H1 (cell line): ENCODE measurements around the gene SSX7. TPM values are rescaled to one million over a fixed set of nuclear protein-coding genes. Genes with fewer than 3 reads are reported as not detected.
"Not testable (repeated sequence)": the region's sequence is repeated elsewhere in the genome, so short reads cannot be mapped to it uniquely, and the experiment has no call there.

ENCODE experiments used
- CTCF ChIA-PET: fragments of 300-600 bp; sonication (Branson Sonifier 250); formaldehyde crosslinking; loops from one replicate; lab custom pipeline; 2021; ENCODE audit not compliant: partially characterized antibody; lab: Charles Lee
- POLR2A ChIA-PET: fragments of 300-600 bp; sonication (Branson Sonifier 250); formaldehyde crosslinking; loops from one replicate; lab custom pipeline; 2021; ENCODE audit warnings: inconsistent platforms; ENCODE audit not compliant: partially characterized antibody; lab: Charles Lee
- DNase-seq, 2 experiments: peaks; one replicate each; pipeline versions ENCODE4 v3.0.0 to v3.0.0-alpha.2; 2010 to 2022; ENCODE audit warnings: low spot score in 2 of 2, low read depth in 1 of 2, mixed read lengths in 1 of 2
- FAIRE-seq: peaks from 2 replicates; lab custom pipeline; 2011; peaks lifted over from hg19 to GRCh38; lab: Jason Lieb, UNC
- H2AFZ ChIP-seq: 2 replicates; pipeline ENCODE4 v1.8.1; 2012; ENCODE audit warnings: low read length, inconsistent platforms
- H2AK5ac ChIP-seq: 2 replicates; pipeline ENCODE4 v1.6.1; 2013; ENCODE audit warnings: low read depth, low read length
- H2BK120ac ChIP-seq: replicated peaks from 2 replicates; pipeline ENCODE3; 2013; ENCODE audit warnings: low read depth, low read length, inconsistent platforms
- H2BK12ac ChIP-seq: 2 replicates; pipeline ENCODE4 v1.6.1; 2013; ENCODE audit warnings: low read depth, low read length
- H2BK15ac ChIP-seq: 2 replicates; pipeline ENCODE4 v1.6.1; 2013; ENCODE audit warnings: low read length
- H2BK20ac ChIP-seq: 2 replicates; pipeline ENCODE4 v1.6.1; 2013; ENCODE audit warnings: low read length
- H2BK5ac ChIP-seq: 2 replicates; pipeline ENCODE4 v1.6.1; 2013; ENCODE audit warnings: low read depth, low read length
- H3K14ac ChIP-seq: 2 replicates; pipeline ENCODE4 v1.6.1; 2013; ENCODE audit warnings: inconsistent platforms; ENCODE audit not compliant: insufficient read length
- H3K18ac ChIP-seq: 2 replicates; pipeline ENCODE4 v1.6.1; 2013; ENCODE audit warnings: low read length; ENCODE audit errors: extremely low read depth
- H3K23ac ChIP-seq: 2 replicates; pipeline ENCODE4 v1.6.1; 2013; ENCODE audit warnings: inconsistent platforms; ENCODE audit not compliant: insufficient read length
- H3K23me2 ChIP-seq: 2 replicates; pipeline ENCODE4 v1.6.1; 2013; ENCODE audit warnings: low read depth, low read length
- H3K27ac ChIP-seq: 2 replicates; pipeline ENCODE4 v1.6.1; 2011; ENCODE audit warnings: low read depth, low read length, inconsistent platforms
- H3K27me3 ChIP-seq, 4 experiments: replicated peaks in 1 of 4; 1 replicate in 1 of 4; 2 replicates in 3 of 4; pipeline versions ENCODE4 v1.6.1 to v1.8.1; 2011 to 2013; ENCODE audit warnings: low read length in 3 of 4, mild to moderate bottlenecking in 3 of 4, inconsistent platforms in 2 of 4, mixed read lengths in 2 of 4, moderate library complexity in 1 of 4; ENCODE audit not compliant: control insufficient read depth in 3 of 4, insufficient read depth in 3 of 4; ENCODE audit errors: extremely low read depth in 1 of 4
- H3K36me3 ChIP-seq, 4 experiments: 2 replicates each; pipeline versions ENCODE4 v1.6.1 to v1.8.1; 2011 to 2013; ENCODE audit warnings: mild to moderate bottlenecking in 4 of 4, low read length in 3 of 4, moderate library complexity in 2 of 4, control low read depth in 1 of 4, inconsistent platforms in 1 of 4; ENCODE audit not compliant: insufficient read depth in 4 of 4, control insufficient read depth in 2 of 4
- H3K4ac ChIP-seq: replicated peaks from 2 replicates; pipeline ENCODE3; 2013; ENCODE audit warnings: low read length, low read depth, mixed read lengths, inconsistent platforms; ENCODE audit not compliant: insufficient read length
- H3K4me1 ChIP-seq, 4 experiments: replicated peaks in 1 of 4; 1 replicate in 1 of 4; 2 replicates in 3 of 4; pipeline versions ENCODE4 v1.6.1 to v1.8.1; 2011 to 2013; ENCODE audit warnings: low read length in 3 of 4, inconsistent platforms in 2 of 4, mixed read lengths in 1 of 4; ENCODE audit not compliant: insufficient read depth in 4 of 4, control insufficient read depth in 3 of 4
- H3K4me2 ChIP-seq, 2 experiments: 2 replicates each; pipeline versions ENCODE4 v1.6.1 to v1.8.1; 2011 to 2013; ENCODE audit warnings: low read depth in 2 of 2, low read length in 2 of 2, control low read depth in 1 of 2, inconsistent platforms in 1 of 2, mild to moderate bottlenecking in 1 of 2; ENCODE audit not compliant: insufficient read depth in 1 of 2
- H3K4me3 ChIP-seq, 4 experiments: fragments of 200-600, 300-600 bp in 1 of 4; sonication (generic), shearing (Covaris generic), sonication (Bioruptor Twin) in 1 of 4; 2 replicates each; pipeline versions ENCODE4 v1.5.1 to v1.8.1; 2011 to 2016; ENCODE audit warnings: low read length in 4 of 4, low read depth in 3 of 4, control low read depth in 2 of 4, inconsistent platforms in 2 of 4, mild to moderate bottlenecking in 2 of 4, mixed read lengths in 1 of 4, moderate library complexity in 1 of 4; ENCODE audit not compliant: insufficient read depth in 2 of 4; ENCODE audit errors: extremely low read depth in 1 of 4
- H3K56ac ChIP-seq: replicated peaks from 2 replicates; pipeline ENCODE3; 2013; ENCODE audit warnings: low read depth, mild to moderate bottlenecking, mixed read lengths, low read length, inconsistent platforms; ENCODE audit not compliant: insufficient read length
- H3K79me1 ChIP-seq: 2 replicates; pipeline ENCODE4 v1.6.1; 2013; ENCODE audit warnings: low read depth, low read length, control low read depth
- H3K79me2 ChIP-seq, 2 experiments: 2 replicates each; pipeline versions ENCODE4 v1.6.1 to v1.8.1; 2012 to 2013; ENCODE audit warnings: low read length in 2 of 2, mild to moderate bottlenecking in 2 of 2, inconsistent platforms in 1 of 2; ENCODE audit not compliant: insufficient read depth in 2 of 2, control insufficient read depth in 1 of 2
- H3K9ac ChIP-seq, 4 experiments: replicated peaks in 1 of 4; 1 replicate in 1 of 4; 2 replicates in 3 of 4; pipeline versions ENCODE4 v1.6.1 to v1.8.1; 2011 to 2013; ENCODE audit warnings: low read depth in 3 of 4, low read length in 3 of 4, control low read depth in 2 of 4, mild to moderate bottlenecking in 2 of 4, moderate library complexity in 2 of 4, inconsistent platforms in 1 of 4; ENCODE audit errors: extremely low read depth in 1 of 4
- H3K9me3 ChIP-seq, 2 experiments: 2 replicates each; pipeline versions ENCODE4 v1.6.1 to v1.8.1; 2012 to 2013; ENCODE audit warnings: mild to moderate bottlenecking in 2 of 2, moderate library complexity in 2 of 2, control low read depth in 1 of 2, inconsistent platforms in 1 of 2, low read depth in 1 of 2, low read length in 1 of 2, mixed read lengths in 1 of 2; ENCODE audit not compliant: insufficient read depth in 2 of 2
- H4K20me1 ChIP-seq, 2 experiments: replicated peaks in 1 of 2; 2 replicates each; pipeline versions ENCODE3 to v1.8.1; 2011 to 2013; ENCODE audit warnings: inconsistent platforms in 2 of 2, low read length in 2 of 2, mild to moderate bottlenecking in 1 of 2; ENCODE audit not compliant: insufficient read depth in 2 of 2, control insufficient read depth in 1 of 2
- H4K5ac ChIP-seq: 2 replicates; pipeline ENCODE4 v1.6.1; 2013; ENCODE audit warnings: low read length, low read depth, mixed read lengths, inconsistent platforms; ENCODE audit not compliant: insufficient read length
- H4K8ac ChIP-seq: 2 replicates; pipeline ENCODE4 v1.8.0; 2013; ENCODE audit warnings: mild to moderate bottlenecking, moderate library complexity, low read length, inconsistent platforms; ENCODE audit not compliant: insufficient read depth; ENCODE audit errors: extremely low read depth
- H4K91ac ChIP-seq: replicated peaks from 2 replicates; pipeline ENCODE3; 2013; ENCODE audit warnings: low read length, mixed read lengths, inconsistent platforms; ENCODE audit not compliant: insufficient read length
- WGBS, 2 experiments: shearing (Covaris generic) in 1 of 2; methylation state at CpG; one replicate each; pipeline versions ENCODE4 v1.1.6 to v1.1.7; 2013 to 2015; ENCODE audit warnings: low lambda C conversion rate in 2 of 2, mixed read lengths in 2 of 2, inconsistent platforms in 1 of 2, low coverage in 1 of 2, missing lambda C conversion rate in 1 of 2; ENCODE audit not compliant: insufficient replicate concordance in 2 of 2, insufficient coverage in 1 of 2, insufficient read length in 1 of 2; ENCODE audit errors: extremely low coverage in 1 of 2, missing lambda C conversion rate in 1 of 2; 5-methylcytosine and 5-hydroxymethylcytosine counted together
- long read RNA-seq, 2 experiments: library from RNA in 1 of 2; library from capped mRNA in 1 of 2; stranded (forward); transcript quantifications; one replicate each; pipeline ENCODE4 v2.0.0, GENCODE V29; 2021; ENCODE audit warnings: inconsistent platforms in 1 of 2
- polyA minus RNA-seq, 3 experiments: library from RNA; depleted of rRNA, polyadenylated mRNA; stranded (reverse); fragments of >200 nt; gene quantifications; 1 replicate in 2 of 3; 2 replicates in 1 of 3; pipeline ENCODE4 v1.2.3, GENCODE V29; 2011
- polyA plus RNA-seq, 7 experiments: library from polyadenylated mRNA; depleted of rRNA in 3 of 7; stranded (reverse) in 5 of 7; unstranded in 2 of 7; fragments of >200 nt in 5 of 7; fragments of 200-250 nt in 2 of 7; gene quantifications; 1 replicate in 5 of 7; 2 replicates in 1 of 7; 4 replicates in 1 of 7; pipeline versions ENCODE4 v1.2.1 to v1.2.3, GENCODE V29; 2011 to 2013; ENCODE audit warnings: missing spikeins in 2 of 7, mixed read lengths in 2 of 7
- total RNA-seq: library from RNA; stranded (reverse); fragmentation: NEBNext Ultra II Directional; extraction: Animal tissue kit (Norgen Biotek cat#: 25700); gene quantifications from 2 replicates; pipeline ENCODE4 v1.2.1, GENCODE V29; 2021

Gene SSX7
- total RNA-seq (not detected in 2 replicates), polyA plus RNA-seq (2011; rRNA removed) (not detected in 2 replicates), polyA minus RNA-seq (2011; rRNA and poly(A)+ RNA removed) (not detected in 2 replicates)
- polyA plus RNA-seq (2011; cell fraction: cytosol; rRNA removed) = not detected
- polyA plus RNA-seq (2011; cell fraction: nucleus; rRNA removed) = not detected
- not detected in 4 replicates for polyA plus RNA-seq (2012, experiment 1 of 2)
- polyA plus RNA-seq (2012, experiment 2 of 2) = not detected
- polyA plus RNA-seq (2013, experiment 1 of 2) = not detected
- polyA plus RNA-seq (2013, experiment 2 of 2) = not detected
- not detected for polyA minus RNA-seq (2011; cell fraction: cytosol; rRNA and poly(A)+ RNA removed)
- not detected for polyA minus RNA-seq (2011; cell fraction: nucleus; rRNA and poly(A)+ RNA removed)
- long read RNA-seq, experiment 1 = 0 reads
- long read RNA-seq, experiment 2 = 0 reads

GRCh38 chrX:52654800-52655199 lies at the start of gene SSX7:
Gene SSX7, minus strand, starts transcription at chrX:52654900. Its CDS starts 1,428 bp downstream, at chrX:52653472.
- H3K23me2 ChIP-seq, DNase-seq, H2BK5ac ChIP-seq, H2BK15ac ChIP-seq, H3K4ac ChIP-seq, H2AFZ ChIP-seq, H4K5ac ChIP-seq, H2BK12ac ChIP-seq, H3K79me1 ChIP-seq, H3K79me2 ChIP-seq, H3K4me1 ChIP-seq, H3K56ac ChIP-seq, H3K4me3 ChIP-seq, H3K14ac ChIP-seq, H4K91ac ChIP-seq, H2BK120ac ChIP-seq, POLR2A ChIA-PET, H2AK5ac ChIP-seq, CTCF ChIA-PET, H3K23ac ChIP-seq, FAIRE-seq, H3K27me3 ChIP-seq, H4K8ac ChIP-seq, H2BK20ac ChIP-seq, H4K20me1 ChIP-seq, H3K4me2 ChIP-seq, H3K27ac ChIP-seq, H3K36me3 ChIP-seq, H3K18ac ChIP-seq, H3K9ac ChIP-seq: not testable (repeated sequence)
- H3K9me3 ChIP-seq = peaks cover 0 to 14% of the 10 kb centered on the region in 2 experiments; a peak in 1 of 4 replicates
- WGBS, 2 experiments = 76% methylated on average over 6 of the region's 9 CpGs; no CpG with 5 or more reads in 1 of the 2 experiments
